Gastroesophageal sphincter (tissue), 3 donors: ENCODE measurements around the gene PSMC2.

Experiments used
- CTCF ChIP-seq, 4 experiments: fragments of 200-600 bp in 2 of 4; fragments of 450-650 bp in 2 of 4; sonication (generic) in 1 of 4; IDR thresholded peaks; one replicate each; pipeline ENCODE4 v1.5.1; 2017 to 2019; ENCODE audit warnings: antibody characterized with exemption in 4 of 4, mild to moderate bottlenecking in 2 of 4, moderate library complexity in 2 of 4
- EP300 ChIP-seq: sonication (generic); formaldehyde crosslinking; IDR thresholded peaks from one replicate; pipeline ENCODE4 v1.6.1; 2017; ENCODE audit warnings: antibody characterized with exemption, mild to moderate bottlenecking
- POLR2A ChIP-seq, 2 donors: fragments of 450-650 bp; IDR thresholded peaks; one replicate each; pipeline ENCODE4 v1.6.1; 2017; ENCODE audit warnings: antibody characterized with exemption in 2 of 2, mild to moderate bottlenecking in 2 of 2, moderate library complexity in 1 of 2

GRCh38 chr7:103391976-103392375 lies 44.5 kb downstream of the PSMC2 start:
- no peak for TF ChIP-seq CTCF (IDR thresholded peaks at IDR 0.05)
- no peak for TF ChIP-seq POLR2A (IDR thresholded peaks at IDR 0.05)
- no peak for TF ChIP-seq EP300
